Astrocyte of the spinal cord (primary cell): ENCODE measurements around the gene CACHD1.

Source experiments
- DNase-seq: peaks from one replicate; pipeline ENCODE4 v3.0.0; 2011; ENCODE audit warnings: low read depth, low spot score
- H3K4me3 ChIP-seq: 2 replicates; pipeline ENCODE4 v1.5.1; 2011; ENCODE audit warnings: low read depth, mild to moderate bottlenecking, low read length, moderate library complexity
- CTCF ChIP-seq: IDR thresholded peaks from 2 replicates; pipeline ENCODE4 v1.5.1; 2012; ENCODE audit warnings: low read depth, mild to moderate bottlenecking, low read length, inconsistent platforms
- in situ Hi-C: cut with HindIII; loops from 2 replicates; pipeline ENCODE4 v1.10.0; 2017; ENCODE audit warnings: low sequenced_read_pairs

Gene CACHD1

GRCh38 chr1:64563958-64564565 is 94.1 kb downstream of the CACHD1 start:
- no peak for TF ChIP-seq CTCF
- in situ Hi-C loops, result no loop called here
- H3K4me3 ChIP-seq, result no peak overlapping the region
- no peak for DNase-seq

- no peak overlapping the region for H3K4me3 ChIP-seq
- TF ChIP-seq CTCF, result no peak
- in situ Hi-C loops, result no loop called here
- no peak for DNase-seq
Measured at GRCh38 chr1:64564891-64565290, 95.0 kb downstream of the CACHD1 start.

- no peak for DNase-seq
- no peak for TF ChIP-seq CTCF
- in situ Hi-C loops, result no loop called here
- H3K4me3 ChIP-seq, result no peak overlapping the region
Measured at GRCh38 chr1:64567426-64568170, 97.7 kb downstream of the CACHD1 start.

GRCh38 chr1:64568171-64568450 is 98.2 kb downstream of the CACHD1 start:
- TF ChIP-seq CTCF, result no peak
- in situ Hi-C loops, result no loop called here

GRCh38 chr1:64569411-64569810 is 99.5 kb downstream of the CACHD1 start:
- in situ Hi-C loops, result no loop called here
- DNase-seq, result peak; percentile 6
- TF ChIP-seq CTCF, result no peak
- H3K4me3 ChIP-seq, result no peak overlapping the region

More at GRCh38 chr1:64568171-64568450, 98.2 kb downstream of the CACHD1 start:
- no peak for DNase-seq
- H3K4me3 ChIP-seq, result no peak overlapping the region

- no peak overlapping the region for H3K4me3 ChIP-seq
- no peak for TF ChIP-seq CTCF
- in situ Hi-C loops, result no loop called here
- no peak for DNase-seq
Measured at GRCh38 chr1:64570267-64570855, 100.4 kb downstream of the CACHD1 start.
